HL-60 (cell line): Measurements from ENCODE around the gene TM9SF3.
A peak's percentile ranks its signal among the peaks of the same experiment; 100 is the strongest.

Experiments used
- DNase-seq, 2 experiments: peaks; one replicate each; pipeline ENCODE4 v3.0.0-alpha.2; 2010 to 2020; ENCODE audit warnings: low read depth in 1 of 2, low spot score in 1 of 2
- H3K27ac ChIP-seq: fragments of 250-450 bp; sonication (Bioruptor Pico); replicated peaks from 2 replicates; pipeline ENCODE4 v1.5.1; 2020; ENCODE audit warnings: mild to moderate bottlenecking, moderate library complexity
- H3K27me3 ChIP-seq: fragments of 250-450 bp; sonication (Bioruptor Pico); 2 replicates; pipeline ENCODE4 v1.5.1; 2021; ENCODE audit warnings: mild to moderate bottlenecking, moderate library complexity; ENCODE audit not compliant: insufficient read depth, poor library complexity, severe bottlenecking
- H3K4me3 ChIP-seq: replicated peaks from 2 replicates; pipeline ENCODE4 v1.5.1; 2011; ENCODE audit warnings: mild to moderate bottlenecking, control low read depth, low read length; ENCODE audit not compliant: insufficient read depth
- GABPA ChIP-seq: IDR thresholded peaks from 2 replicates; pipeline ENCODE4 v1.6.1; 2012; ENCODE audit warnings: low read depth
- POLR2AphosphoS5 ChIP-seq: IDR thresholded peaks from 2 replicates; pipeline ENCODE4 v1.6.1; 2012; ENCODE audit warnings: low read depth
- SPI1 ChIP-seq: IDR thresholded peaks from 2 replicates; pipeline ENCODE4 v1.6.1; 2012; ENCODE audit warnings: low read depth, mild to moderate bottlenecking, borderline replicate concordance
- TF ChIP-seq, protein P1 (sequence below): IDR thresholded peaks from 2 replicates; pipeline ENCODE4 v1.6.1; 2012; ENCODE audit warnings: low read depth; ENCODE audit not compliant: insufficient replicate concordance
- TF ChIP-seq, protein P2 (sequence below): IDR thresholded peaks from one replicate; pipeline ENCODE4 v1.5.1; 2011; ENCODE audit warnings: low read length, control low read depth, inconsistent platforms; ENCODE audit not compliant: insufficient read depth

The TM9SF3 gene

DNA sequence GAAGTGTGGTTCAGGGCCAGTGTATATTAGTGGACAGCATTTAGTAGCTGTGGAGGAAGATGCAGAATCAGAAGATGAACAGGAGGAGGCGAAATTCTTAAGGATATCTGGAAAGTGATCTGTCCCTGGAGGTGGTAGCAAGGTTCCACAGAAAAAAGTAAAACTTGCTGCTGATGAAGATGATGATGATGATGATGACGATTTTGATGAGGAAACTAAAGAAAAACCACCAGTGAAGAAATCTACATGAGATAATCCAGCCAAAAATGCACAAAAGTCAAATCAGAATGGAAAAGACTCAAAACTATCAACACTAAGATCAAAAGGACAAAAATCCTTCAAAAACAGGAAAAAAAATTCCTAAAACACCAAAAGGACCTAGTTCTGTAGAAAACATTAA is 26.3 kb downstream of the TM9SF3 start:
- no peak overlapping the region for H3K27ac ChIP-seq
- DNase-seq: no peak
- H3K4me3 ChIP-seq: no peak overlapping the region
- H3K27me3 ChIP-seq: no peaks in the 10 kb centered on the region
- TF ChIP-seq SPI1: no peak
- TF ChIP-seq POLR2AphosphoS5: no peak
- TF ChIP-seq GABPA: no peak
- TF ChIP-seq, protein P1, sequence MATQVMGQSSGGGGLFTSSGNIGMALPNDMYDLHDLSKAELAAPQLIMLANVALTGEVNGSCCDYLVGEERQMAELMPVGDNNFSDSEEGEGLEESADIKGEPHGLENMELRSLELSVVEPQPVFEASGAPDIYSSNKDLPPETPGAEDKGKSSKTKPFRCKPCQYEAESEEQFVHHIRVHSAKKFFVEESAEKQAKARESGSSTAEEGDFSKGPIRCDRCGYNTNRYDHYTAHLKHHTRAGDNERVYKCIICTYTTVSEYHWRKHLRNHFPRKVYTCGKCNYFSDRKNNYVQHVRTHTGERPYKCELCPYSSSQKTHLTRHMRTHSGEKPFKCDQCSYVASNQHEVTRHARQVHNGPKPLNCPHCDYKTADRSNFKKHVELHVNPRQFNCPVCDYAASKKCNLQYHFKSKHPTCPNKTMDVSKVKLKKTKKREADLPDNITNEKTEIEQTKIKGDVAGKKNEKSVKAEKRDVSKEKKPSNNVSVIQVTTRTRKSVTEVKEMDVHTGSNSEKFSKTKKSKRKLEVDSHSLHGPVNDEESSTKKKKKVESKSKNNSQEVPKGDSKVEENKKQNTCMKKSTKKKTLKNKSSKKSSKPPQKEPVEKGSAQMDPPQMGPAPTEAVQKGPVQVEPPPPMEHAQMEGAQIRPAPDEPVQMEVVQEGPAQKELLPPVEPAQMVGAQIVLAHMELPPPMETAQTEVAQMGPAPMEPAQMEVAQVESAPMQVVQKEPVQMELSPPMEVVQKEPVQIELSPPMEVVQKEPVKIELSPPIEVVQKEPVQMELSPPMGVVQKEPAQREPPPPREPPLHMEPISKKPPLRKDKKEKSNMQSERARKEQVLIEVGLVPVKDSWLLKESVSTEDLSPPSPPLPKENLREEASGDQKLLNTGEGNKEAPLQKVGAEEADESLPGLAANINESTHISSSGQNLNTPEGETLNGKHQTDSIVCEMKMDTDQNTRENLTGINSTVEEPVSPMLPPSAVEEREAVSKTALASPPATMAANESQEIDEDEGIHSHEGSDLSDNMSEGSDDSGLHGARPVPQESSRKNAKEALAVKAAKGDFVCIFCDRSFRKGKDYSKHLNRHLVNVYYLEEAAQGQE: no peak
- TF ChIP-seq, protein P2, sequence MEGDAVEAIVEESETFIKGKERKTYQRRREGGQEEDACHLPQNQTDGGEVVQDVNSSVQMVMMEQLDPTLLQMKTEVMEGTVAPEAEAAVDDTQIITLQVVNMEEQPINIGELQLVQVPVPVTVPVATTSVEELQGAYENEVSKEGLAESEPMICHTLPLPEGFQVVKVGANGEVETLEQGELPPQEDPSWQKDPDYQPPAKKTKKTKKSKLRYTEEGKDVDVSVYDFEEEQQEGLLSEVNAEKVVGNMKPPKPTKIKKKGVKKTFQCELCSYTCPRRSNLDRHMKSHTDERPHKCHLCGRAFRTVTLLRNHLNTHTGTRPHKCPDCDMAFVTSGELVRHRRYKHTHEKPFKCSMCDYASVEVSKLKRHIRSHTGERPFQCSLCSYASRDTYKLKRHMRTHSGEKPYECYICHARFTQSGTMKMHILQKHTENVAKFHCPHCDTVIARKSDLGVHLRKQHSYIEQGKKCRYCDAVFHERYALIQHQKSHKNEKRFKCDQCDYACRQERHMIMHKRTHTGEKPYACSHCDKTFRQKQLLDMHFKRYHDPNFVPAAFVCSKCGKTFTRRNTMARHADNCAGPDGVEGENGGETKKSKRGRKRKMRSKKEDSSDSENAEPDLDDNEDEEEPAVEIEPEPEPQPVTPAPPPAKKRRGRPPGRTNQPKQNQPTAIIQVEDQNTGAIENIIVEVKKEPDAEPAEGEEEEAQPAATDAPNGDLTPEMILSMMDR: no peak

DNA sequence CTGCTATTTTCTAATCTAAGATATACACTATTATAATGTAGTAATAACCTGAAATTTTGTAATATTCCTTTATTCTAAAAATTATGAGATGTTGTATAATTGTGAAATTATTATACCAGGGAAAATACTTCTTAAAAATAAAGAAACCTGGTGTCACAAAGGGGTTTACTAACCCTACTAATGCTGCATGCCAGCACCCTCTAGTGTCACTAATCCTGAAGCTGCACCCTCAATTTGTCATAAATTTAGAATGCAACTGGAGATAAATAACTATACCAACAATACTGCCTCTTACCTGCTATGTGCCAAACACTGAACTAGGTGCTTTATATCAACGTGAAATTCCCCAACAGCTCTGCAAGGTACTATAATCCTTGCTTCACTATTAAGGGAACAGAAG is 30.8 kb downstream of the TM9SF3 start:
- H3K27me3 ChIP-seq: no peaks in the 10 kb centered on the region
- TF ChIP-seq SPI1 (no peak), POLR2AphosphoS5 (no peak), GABPA (no peak)
- TF ChIP-seq, protein P2: peak; percentile 17
- TF ChIP-seq, protein P1: no peak
- no peak for DNase-seq

DNA sequence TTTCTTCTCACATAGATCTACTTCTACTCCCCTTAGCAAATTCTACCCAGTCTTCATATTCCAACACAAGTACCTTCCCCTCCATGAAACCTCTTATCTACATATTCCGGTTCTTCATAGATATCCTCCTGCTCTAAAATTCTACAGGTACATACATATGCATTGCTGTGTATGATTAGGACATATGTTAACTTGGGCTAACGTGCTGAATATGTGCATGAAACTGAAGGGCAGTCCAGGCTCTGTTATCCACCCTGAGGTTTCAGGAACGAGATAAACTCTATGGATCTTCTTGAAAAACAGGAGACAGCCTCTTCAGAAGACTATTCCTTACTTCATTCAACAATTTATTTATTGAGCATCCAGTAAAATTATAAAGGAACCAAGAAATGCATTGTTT is 31.5 kb downstream of the TM9SF3 start:
- TF ChIP-seq GABPA (no peak), SPI1 (no peak), POLR2AphosphoS5 (no peak)
- TF ChIP-seq, protein P2: no peak
- TF ChIP-seq, protein P1: no peak
- no peak for DNase-seq
- Histone ChIP-seq H3K27ac (no peak overlapping the region), H3K4me3 (no peak overlapping the region), H3K27me3 (no peaks in the 10 kb centered on the region)

More for the DNA sequence above, 30.8 kb downstream of the TM9SF3 start:
- Histone ChIP-seq H3K4me3 (no peak overlapping the region), H3K27ac (no peak overlapping the region)
